Ovary (tissue), 3 donors: ENCODE measurements around the gene CADM2.
"Not testable (repeated sequence)": the region's sequence is repeated elsewhere in the genome, so short reads cannot be mapped to it uniquely, and the experiment has no call there.

Source experiments
- CTCF ChIP-seq, 3 donors: fragments of 450-650 bp in 2 of 3; fragments of 200-600 bp in 1 of 3; IDR thresholded peaks; one replicate each; pipeline versions ENCODE4 v1.5.1 to v1.8.0; 2016 to 2022; ENCODE audit warnings: antibody characterized with exemption in 3 of 3, mild to moderate bottlenecking in 1 of 3
- EP300 ChIP-seq: sonication (generic); formaldehyde crosslinking; IDR thresholded peaks from one replicate; pipeline ENCODE4 v1.6.1; 2017; ENCODE audit warnings: antibody characterized with exemption
- POLR2A ChIP-seq: fragments of 450-650 bp; IDR thresholded peaks from one replicate; pipeline ENCODE4 v1.6.1; 2017; ENCODE audit warnings: antibody characterized with exemption, mild to moderate bottlenecking, moderate library complexity
- donor health status: DM: no; HTN: no; CAD: no.

- TF ChIP-seq CTCF (IDR thresholded peaks at IDR 0.05); EP300; POLR2A: not testable (repeated sequence)
Measured at GRCh38 chr3:85504129-85504784, 545.5 kb downstream of the CADM2 start.
